Smooth muscle cell (in vitro differentiated cells): ENCODE measurements around the gene ZCCHC9. TPM values are rescaled to one million over a fixed set of nuclear protein-coding genes. Genes with fewer than 3 reads are reported as not detected.

Source experiments
- DNase-seq: peaks from one replicate; lab custom pipeline; 2025; ENCODE audit not compliant: unreplicated experiment; lab: John Stamatoyannopoulos, UW
- H2AFZ ChIP-seq: fragments of 200-600 bp; sonication (generic); 2 replicates; pipeline ENCODE4 v1.6.0; 2016; ENCODE audit warnings: antibody characterized with exemption, low read depth, mild to moderate bottlenecking
- H3F3A ChIP-seq: fragments of 200-600 bp; sonication (generic); 2 replicates; pipeline ENCODE4 v1.6.0; 2017; ENCODE audit warnings: antibody characterized with exemption, low read depth
- H3K27ac ChIP-seq: fragments of 200-600 bp; sonication (generic); 2 replicates; pipeline ENCODE4 v1.5.1; 2016; ENCODE audit warnings: low read depth, mild to moderate bottlenecking
- H3K27me3 ChIP-seq: fragments of 200-600 bp; sonication (generic); 2 replicates; pipeline ENCODE4 v1.6.1; 2016; ENCODE audit warnings: low read depth, mild to moderate bottlenecking
- H3K36me3 ChIP-seq: fragments of 200-600 bp; sonication (generic); 2 replicates; pipeline ENCODE4 v1.5.1; 2016; ENCODE audit warnings: low read depth
- H3K4me1 ChIP-seq: fragments of 200-600 bp; sonication (generic); 2 replicates; pipeline ENCODE4 v1.5.1; 2016; ENCODE audit warnings: low read depth
- H3K4me2 ChIP-seq: fragments of 200-600 bp; sonication (generic); 2 replicates; pipeline ENCODE4 v1.6.0; 2016; ENCODE audit warnings: mild to moderate bottlenecking
- H3K4me3 ChIP-seq: fragments of 200-600 bp; sonication (generic); 2 replicates; pipeline ENCODE4 v1.5.1; 2016; ENCODE audit warnings: mild to moderate bottlenecking
- H3K79me2 ChIP-seq: fragments of 200-600 bp; sonication (generic); 2 replicates; pipeline ENCODE4 v1.6.0; 2016; ENCODE audit warnings: low read depth, mild to moderate bottlenecking
- H3K9ac ChIP-seq: fragments of 200-600 bp; sonication (generic); 2 replicates; pipeline ENCODE4 v1.6.0; 2016; ENCODE audit warnings: low read depth
- H3K9me3 ChIP-seq: fragments of 200-600 bp; sonication (generic); replicated peaks from 2 replicates; pipeline ENCODE4 v1.5.1; 2016; ENCODE audit warnings: low read depth
- H4K20me1 ChIP-seq: fragments of 200-600 bp; sonication (generic); 2 replicates; pipeline ENCODE4 v1.6.0; 2016; ENCODE audit warnings: low read depth
- CTCF ChIP-seq: fragments of 200-600 bp; sonication (generic); IDR thresholded peaks from 2 replicates; pipeline ENCODE4 v1.5.1; 2017; ENCODE audit warnings: borderline replicate concordance, mild to moderate bottlenecking, antibody characterized with exemption; ENCODE audit not compliant: insufficient read depth, poor library complexity, severe bottlenecking
- WGBS: methylation state at CpG from one replicate; pipeline ENCODE4 v1.1.7; 2016; ENCODE audit warnings: low lambda C conversion rate; 5-methylcytosine and 5-hydroxymethylcytosine counted together
- polyA plus RNA-seq: library from polyadenylated mRNA; unstranded; fragments of >200 nt; fragmentation: Nextera tagmentation; extraction: Ambion mirVana; gene quantifications from 2 replicates; pipeline ENCODE4 v1.2.1, GENCODE V29; 2016
- total RNA-seq: library from RNA; depleted of rRNA; stranded (reverse); fragments of >200 nt; gene quantifications from 2 replicates; pipeline ENCODE4 v1.2.3, GENCODE V29; 2014

The ZCCHC9 gene
- total and polyA plus RNA-seq, 2 experiments from 2014 or later: 33.9 to 53.0 TPM

- no peak overlapping the region for H2AFZ ChIP-seq
- 82% methylated on average over 4 of the region's 4 CpGs for WGBS
- DNase-seq: no peak
These were observed 47.8 kb downstream of the ZCCHC9 start for GRCh38 chr5:81349161-81349560.

GRCh38 chr5:81350507-81350906, 49.1 kb downstream of the ZCCHC9 start:
- no peak for DNase-seq
- no peaks in the 10 kb centered on the region for H3F3A ChIP-seq
- no peak overlapping the region for H3K27ac ChIP-seq
- H3K36me3 ChIP-seq: no peaks in the 10 kb centered on the region
- peaks cover 13% of the 10 kb centered on the region for H3K4me1 ChIP-seq
- no peak overlapping the region for H3K4me3 ChIP-seq
- H3K9me3 ChIP-seq: no peaks in the 10 kb centered on the region
- H3K27me3 ChIP-seq: no peaks in the 10 kb centered on the region
- no peak overlapping the region for H2AFZ ChIP-seq
- no peak overlapping the region for H3K4me2 ChIP-seq
- no peak overlapping the region for H3K9ac ChIP-seq
- TF ChIP-seq CTCF: no peak
- H3K79me2 ChIP-seq: no peaks in the 10 kb centered on the region
- no peaks in the 10 kb centered on the region for H4K20me1 ChIP-seq

More at GRCh38 chr5:81349161-81349560, 47.8 kb downstream of the ZCCHC9 start:
- no peaks in the 10 kb centered on the region for H3K79me2 ChIP-seq
- H3K27me3 ChIP-seq: no peaks in the 10 kb centered on the region
- no peaks in the 10 kb centered on the region for H4K20me1 ChIP-seq
- no peaks in the 10 kb centered on the region for H3K36me3 ChIP-seq
- TF ChIP-seq CTCF: no peak
- H3F3A ChIP-seq: no peaks in the 10 kb centered on the region
- H3K4me1 ChIP-seq: peaks cover 13% of the 10 kb centered on the region
- H3K4me3 ChIP-seq: no peak overlapping the region
- H3K4me2 ChIP-seq: no peak overlapping the region
- no peak overlapping the region for H3K27ac ChIP-seq
- H3K9ac ChIP-seq: no peak overlapping the region
- H3K9me3 ChIP-seq: no peaks in the 10 kb centered on the region

GRCh38 chr5:81353189-81353588, 51.8 kb downstream of the ZCCHC9 start:
- no peaks in the 10 kb centered on the region for H4K20me1 ChIP-seq
- H3K27me3 ChIP-seq: no peaks in the 10 kb centered on the region
- no peaks in the 10 kb centered on the region for H3K36me3 ChIP-seq
- no peaks in the 10 kb centered on the region for H3F3A ChIP-seq
- H3K27ac ChIP-seq: no peak overlapping the region
- no peak for DNase-seq
- TF ChIP-seq CTCF: no peak
- WGBS: 85% methylated on average over 5 of the region's 5 CpGs
- H3K4me2 ChIP-seq: no peak overlapping the region
- H3K79me2 ChIP-seq: no peaks in the 10 kb centered on the region
- no peak overlapping the region for H3K4me3 ChIP-seq
- H3K9ac ChIP-seq: no peak overlapping the region
- no peaks in the 10 kb centered on the region for H3K9me3 ChIP-seq
- no peak overlapping the region for H2AFZ ChIP-seq
- peaks cover 13% of the 10 kb centered on the region for H3K4me1 ChIP-seq

GRCh38 chr5:81354093-81354492, 52.7 kb downstream of the ZCCHC9 start:
- DNase-seq: no peak
- H3K9me3 ChIP-seq: no peaks in the 10 kb centered on the region
- H3K4me2 ChIP-seq: no peak overlapping the region
- H3K4me1 ChIP-seq: peaks cover 12% of the 10 kb centered on the region
- no peak overlapping the region for H2AFZ ChIP-seq
- 78% methylated on average over 2 of the region's 2 CpGs for WGBS
- H3K9ac ChIP-seq: no peak overlapping the region
- no peak overlapping the region for H3K27ac ChIP-seq
- no peak overlapping the region for H3K4me3 ChIP-seq
- H3K27me3 ChIP-seq: no peaks in the 10 kb centered on the region
- no peaks in the 10 kb centered on the region for H3K36me3 ChIP-seq
- no peaks in the 10 kb centered on the region for H3F3A ChIP-seq
- TF ChIP-seq CTCF: no peak
- H3K79me2 ChIP-seq: no peaks in the 10 kb centered on the region
- no peaks in the 10 kb centered on the region for H4K20me1 ChIP-seq
